WTC11 (cell line): ENCODE results near the gene GTSE1. TPM values are rescaled to one million over a fixed set of nuclear protein-coding genes. Genes with fewer than 3 reads are reported as not detected.

Experiments
- ATAC-seq: fragments of 200-7000 bp; cut with Tn5 transposase; 2 replicates; pipeline ENCODE4 v1.10.0; 2021; ENCODE audit warnings: mild to moderate bottlenecking, moderate library complexity
- CTCF ChIA-PET: fragments of 300-600 bp; sonication (Branson Sonifier 250); formaldehyde crosslinking; loops from one replicate; lab custom pipeline; 2021; ENCODE audit warnings: antibody characterized with exemption; lab: Charles Lee
- POLR2A ChIA-PET: fragments of 350-600 bp; sonication (Branson Sonifier 250); formaldehyde crosslinking; loops from one replicate; lab custom pipeline; 2021; ENCODE audit warnings: antibody characterized with exemption; lab: Charles Lee
- DNase-seq: peaks from one replicate; pipeline ENCODE4 v3.0.0; 2021; ENCODE audit warnings: low spot score
- H3K27ac Mint-ChIP-seq: 2 replicates; pipeline ENCODE4 v1.8.0; 2021; ENCODE audit warnings: mixed read lengths
- H3K27me3 Mint-ChIP-seq: 2 replicates; pipeline ENCODE4 v1.8.0; 2021; ENCODE audit warnings: low read depth, mild to moderate bottlenecking, moderate library complexity, mixed read lengths
- H3K36me3 Mint-ChIP-seq: 2 replicates; pipeline ENCODE4 v1.8.0; 2021; ENCODE audit warnings: mixed read lengths
- H3K4me1 Mint-ChIP-seq: 2 replicates; pipeline ENCODE4 v1.8.0; 2022; ENCODE audit warnings: mixed read lengths
- H3K4me3 Mint-ChIP-seq: 2 replicates; pipeline ENCODE4 v1.8.0; 2021; ENCODE audit warnings: mild to moderate bottlenecking, moderate library complexity, mixed read lengths
- H3K9me3 Mint-ChIP-seq: 2 replicates; pipeline ENCODE4 v1.8.0; 2021; ENCODE audit warnings: mixed read lengths
- ATF2 ChIP-seq: sonication (generic); formaldehyde crosslinking; IDR thresholded peaks from 2 replicates; pipeline ENCODE4 v1.8.1; 2022; ENCODE audit warnings: low read depth, missing genetic modification reagents, borderline replicate concordance
- CREB1 ChIP-seq: sonication (generic); formaldehyde crosslinking; IDR thresholded peaks from 2 replicates; pipeline ENCODE4 v1.8.0; 2023; ENCODE audit warnings: mild to moderate bottlenecking, missing genetic modification reagents
- CTCF ChIP-seq: fragments of 200-600 bp; IDR thresholded peaks from 2 replicates; pipeline ENCODE4 v1.8.0; 2022; ENCODE audit warnings: antibody characterized with exemption
- ESRRA ChIP-seq: sonication (generic); formaldehyde crosslinking; IDR thresholded peaks from 2 replicates; pipeline ENCODE4 v1.8.1; 2022; ENCODE audit warnings: mild to moderate bottlenecking, missing genetic modification reagents, borderline replicate concordance
- FOXJ3 ChIP-seq: sonication (generic); formaldehyde crosslinking; IDR thresholded peaks from 2 replicates; pipeline ENCODE4 v1.9.0; 2021; ENCODE audit warnings: missing genetic modification reagents, mild to moderate bottlenecking, borderline replicate concordance
- FOXK1 ChIP-seq: sonication (generic); formaldehyde crosslinking; IDR thresholded peaks from 2 replicates; pipeline ENCODE4 v1.8.0; 2022; ENCODE audit warnings: mild to moderate bottlenecking, moderate library complexity, missing genetic modification reagents
- FOXP1 ChIP-seq: sonication (generic); formaldehyde crosslinking; IDR thresholded peaks from 2 replicates; pipeline ENCODE4 v1.8.0; 2022; ENCODE audit warnings: missing genetic modification reagents, mild to moderate bottlenecking, moderate library complexity, borderline replicate concordance
- GTF2I ChIP-seq: fragments of 250-450 bp; sonication (Bioruptor Pico); conservative IDR thresholded peaks from 2 replicates; pipeline ENCODE4 v1.4.0; 2021; ENCODE audit warnings: mild to moderate bottlenecking
- IRF1 ChIP-seq: sonication (generic); formaldehyde crosslinking; IDR thresholded peaks from 2 replicates; pipeline ENCODE4 v1.8.0; 2023; ENCODE audit warnings: missing genetic modification reagents
- NFYB ChIP-seq: sonication (generic); formaldehyde crosslinking; conservative IDR thresholded peaks from 2 replicates; pipeline ENCODE4 v1.8.0; 2022; ENCODE audit warnings: low read depth, missing genetic modification reagents
- NR1H2 ChIP-seq: sonication (generic); formaldehyde crosslinking; IDR thresholded peaks from 2 replicates; pipeline ENCODE4 v1.9.0; 2021; ENCODE audit warnings: mild to moderate bottlenecking, moderate library complexity, missing genetic modification reagents
- RELA ChIP-seq: sonication (generic); formaldehyde crosslinking; IDR thresholded peaks from 2 replicates; pipeline ENCODE4 v1.8.1; 2022; ENCODE audit warnings: missing genetic modification reagents, mild to moderate bottlenecking, borderline replicate concordance
- RORB ChIP-seq: fragments of 250-450 bp; sonication (Bioruptor Pico); IDR thresholded peaks from 2 replicates; pipeline ENCODE4 v1.9.0; 2021; ENCODE audit warnings: mild to moderate bottlenecking
- STAT6 ChIP-seq: sonication (generic); formaldehyde crosslinking; conservative IDR thresholded peaks from 2 replicates; pipeline ENCODE4 v1.8.1; 2023; ENCODE audit warnings: mild to moderate bottlenecking, low read depth, missing genetic modification reagents, moderate library complexity
- TEAD1 ChIP-seq: sonication (generic); formaldehyde crosslinking; IDR thresholded peaks from 2 replicates; pipeline ENCODE4 v1.8.0; 2022; ENCODE audit warnings: mild to moderate bottlenecking, missing genetic modification reagents
- TEAD4 ChIP-seq: sonication (generic); formaldehyde crosslinking; IDR thresholded peaks from 2 replicates; pipeline ENCODE4 v1.8.0; 2022; ENCODE audit warnings: mild to moderate bottlenecking, missing genetic modification reagents
- ZSCAN18 ChIP-seq: fragments of 250-450 bp; sonication (Bioruptor Pico); IDR thresholded peaks from 2 replicates; pipeline ENCODE4 v2.1.2; 2022; ENCODE audit warnings: mild to moderate bottlenecking, moderate library complexity
- total RNA-seq: library from RNA; stranded (reverse); gene quantifications from 3 replicates; pipeline ENCODE4 v1.2.3, GENCODE V29; 2021
- TF ChIP-seq, protein P1 (sequence below): sonication (generic); formaldehyde crosslinking; IDR thresholded peaks from 2 replicates; pipeline ENCODE4 v1.8.1; 2023; ENCODE audit warnings: mild to moderate bottlenecking, missing genetic modification reagents
- TF ChIP-seq, protein P2 (sequence below): sonication (generic); formaldehyde crosslinking; IDR thresholded peaks from 2 replicates; pipeline ENCODE4 v1.8.1; 2023; ENCODE audit warnings: mild to moderate bottlenecking, missing genetic modification reagents
- TF ChIP-seq, protein P3 (sequence below): sonication (generic); formaldehyde crosslinking; IDR thresholded peaks from 2 replicates; pipeline ENCODE4 v1.8.1; 2023; ENCODE audit warnings: mild to moderate bottlenecking, missing genetic modification reagents, moderate library complexity
- TF ChIP-seq, protein P4 (sequence below): sonication (generic); formaldehyde crosslinking; IDR thresholded peaks from 2 replicates; pipeline ENCODE4 v1.8.1; 2022; ENCODE audit warnings: mild to moderate bottlenecking, moderate library complexity, missing genetic modification reagents
- TF ChIP-seq, protein P5 (sequence below): fragments of 250-450 bp; sonication (Bioruptor Pico); IDR thresholded peaks from 2 replicates; pipeline ENCODE4 v1.9.0; 2021; ENCODE audit warnings: moderate library complexity, mild to moderate bottlenecking, inconsistent platforms, borderline replicate concordance

Gene GTSE1
- total RNA-seq, 1 experiment from 2014 or later, result 56.1 TPM

GRCh38 chr22:46269564-46269963 is 27.1 kb upstream of the GTSE1 start:
- Mint-ChIP-seq H3K9me3 (peaks cover 20% of the 10 kb centered on the region), H3K27ac (peak overlapping the region; percentile 22; the same call in 1 of the 2 replicates), H3K36me3 (peaks cover 24% of the 10 kb centered on the region), H3K4me1 (peaks cover 8% of the 10 kb centered on the region), H3K4me3 (no peak overlapping the region; the same call in 1 of the 2 replicates), H3K27me3 (peaks cover 31% of the 10 kb centered on the region)
- ChIA-PET POLR2A (interaction anchor here (0.6 kb wide), 1 partner anchor 100 kb away, joined by 3 read pairs; no protein-coding TSS in a partner anchor), CTCF (interaction anchor here (1.4 to 1.8 kb wide), 2 partner anchors 98 to 275 kb away, joined by 5 to 6 read pairs; no protein-coding TSS in a partner anchor)
- DNase-seq, result no peak
- no peak for TF ChIP-seq ATF2
- TF ChIP-seq, protein P1, sequence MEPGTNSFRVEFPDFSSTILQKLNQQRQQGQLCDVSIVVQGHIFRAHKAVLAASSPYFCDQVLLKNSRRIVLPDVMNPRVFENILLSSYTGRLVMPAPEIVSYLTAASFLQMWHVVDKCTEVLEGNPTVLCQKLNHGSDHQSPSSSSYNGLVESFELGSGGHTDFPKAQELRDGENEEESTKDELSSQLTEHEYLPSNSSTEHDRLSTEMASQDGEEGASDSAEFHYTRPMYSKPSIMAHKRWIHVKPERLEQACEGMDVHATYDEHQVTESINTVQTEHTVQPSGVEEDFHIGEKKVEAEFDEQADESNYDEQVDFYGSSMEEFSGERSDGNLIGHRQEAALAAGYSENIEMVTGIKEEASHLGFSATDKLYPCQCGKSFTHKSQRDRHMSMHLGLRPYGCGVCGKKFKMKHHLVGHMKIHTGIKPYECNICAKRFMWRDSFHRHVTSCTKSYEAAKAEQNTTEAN (CRISPR knock-in tag), result no peak
- TF ChIP-seq ESRRA, result no peak
- TF ChIP-seq IRF1, result no peak
- TF ChIP-seq, protein P2, sequence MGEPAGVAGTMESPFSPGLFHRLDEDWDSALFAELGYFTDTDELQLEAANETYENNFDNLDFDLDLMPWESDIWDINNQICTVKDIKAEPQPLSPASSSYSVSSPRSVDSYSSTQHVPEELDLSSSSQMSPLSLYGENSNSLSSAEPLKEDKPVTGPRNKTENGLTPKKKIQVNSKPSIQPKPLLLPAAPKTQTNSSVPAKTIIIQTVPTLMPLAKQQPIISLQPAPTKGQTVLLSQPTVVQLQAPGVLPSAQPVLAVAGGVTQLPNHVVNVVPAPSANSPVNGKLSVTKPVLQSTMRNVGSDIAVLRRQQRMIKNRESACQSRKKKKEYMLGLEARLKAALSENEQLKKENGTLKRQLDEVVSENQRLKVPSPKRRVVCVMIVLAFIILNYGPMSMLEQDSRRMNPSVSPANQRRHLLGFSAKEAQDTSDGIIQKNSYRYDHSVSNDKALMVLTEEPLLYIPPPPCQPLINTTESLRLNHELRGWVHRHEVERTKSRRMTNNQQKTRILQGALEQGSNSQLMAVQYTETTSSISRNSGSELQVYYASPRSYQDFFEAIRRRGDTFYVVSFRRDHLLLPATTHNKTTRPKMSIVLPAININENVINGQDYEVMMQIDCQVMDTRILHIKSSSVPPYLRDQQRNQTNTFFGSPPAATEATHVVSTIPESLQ (CRISPR knock-in tag), result no peak
- TF ChIP-seq CREB1 (CRISPR knock-in tag), result no peak
- TF ChIP-seq ZSCAN18 (CRISPR knock-in tag), result no peak
- no peak for TF ChIP-seq TEAD4 (CRISPR knock-in tag)
- TF ChIP-seq GTF2I (CRISPR knock-in tag), result no peak
- TF ChIP-seq, protein P3, sequence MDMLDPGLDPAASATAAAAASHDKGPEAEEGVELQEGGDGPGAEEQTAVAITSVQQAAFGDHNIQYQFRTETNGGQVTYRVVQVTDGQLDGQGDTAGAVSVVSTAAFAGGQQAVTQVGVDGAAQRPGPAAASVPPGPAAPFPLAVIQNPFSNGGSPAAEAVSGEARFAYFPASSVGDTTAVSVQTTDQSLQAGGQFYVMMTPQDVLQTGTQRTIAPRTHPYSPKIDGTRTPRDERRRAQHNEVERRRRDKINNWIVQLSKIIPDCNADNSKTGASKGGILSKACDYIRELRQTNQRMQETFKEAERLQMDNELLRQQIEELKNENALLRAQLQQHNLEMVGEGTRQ, result no peak
- TF ChIP-seq TEAD1 (CRISPR knock-in tag), result no peak
- TF ChIP-seq, protein P4, sequence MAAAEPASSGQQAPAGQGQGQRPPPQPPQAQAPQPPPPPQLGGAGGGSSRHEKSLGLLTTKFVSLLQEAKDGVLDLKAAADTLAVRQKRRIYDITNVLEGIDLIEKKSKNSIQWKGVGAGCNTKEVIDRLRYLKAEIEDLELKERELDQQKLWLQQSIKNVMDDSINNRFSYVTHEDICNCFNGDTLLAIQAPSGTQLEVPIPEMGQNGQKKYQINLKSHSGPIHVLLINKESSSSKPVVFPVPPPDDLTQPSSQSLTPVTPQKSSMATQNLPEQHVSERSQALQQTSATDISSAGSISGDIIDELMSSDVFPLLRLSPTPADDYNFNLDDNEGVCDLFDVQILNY (CRISPR knock-in tag), result no peak
- TF ChIP-seq FOXP1 (CRISPR knock-in tag), result no peak
- no peak for TF ChIP-seq NFYB (CRISPR knock-in tag)
- ATAC-seq, result no peak

DNA sequence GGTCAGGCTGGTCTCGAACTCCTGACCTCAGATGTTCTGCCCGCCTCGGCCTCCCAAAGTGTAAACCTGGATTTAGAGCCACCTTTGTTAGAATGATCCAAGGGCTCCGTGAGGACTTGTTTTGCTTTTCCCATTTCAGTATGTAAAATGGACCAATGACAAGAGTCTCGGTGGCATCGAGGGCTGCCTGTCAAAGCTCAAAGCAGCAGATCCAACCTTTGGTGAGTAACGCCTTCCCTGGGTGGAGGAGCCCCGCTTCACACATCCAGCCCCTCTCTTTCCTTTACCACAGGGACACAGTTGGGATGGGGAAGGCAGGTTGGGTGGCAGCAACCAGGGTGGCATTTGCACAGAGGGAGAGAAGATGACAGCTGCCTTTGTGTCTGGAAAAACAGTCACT is 24.5 kb upstream of the GTSE1 start:
- ATAC-seq (no peak), DNase-seq (no peak)
- CTCF ChIA-PET, result no interaction called here
- Mint-ChIP-seq H3K4me1 (peaks cover 6% of the 10 kb centered on the region), H3K27ac (no peak overlapping the region), H3K9me3 (peaks cover 7% of the 10 kb centered on the region), H3K4me3 (no peak overlapping the region), H3K36me3 (peaks cover 21% of the 10 kb centered on the region), H3K27me3 (peaks cover 5% of the 10 kb centered on the region)
- POLR2A ChIA-PET, result no interaction called here
- no peak for TF ChIP-seq RORB
- TF ChIP-seq, protein P5, sequence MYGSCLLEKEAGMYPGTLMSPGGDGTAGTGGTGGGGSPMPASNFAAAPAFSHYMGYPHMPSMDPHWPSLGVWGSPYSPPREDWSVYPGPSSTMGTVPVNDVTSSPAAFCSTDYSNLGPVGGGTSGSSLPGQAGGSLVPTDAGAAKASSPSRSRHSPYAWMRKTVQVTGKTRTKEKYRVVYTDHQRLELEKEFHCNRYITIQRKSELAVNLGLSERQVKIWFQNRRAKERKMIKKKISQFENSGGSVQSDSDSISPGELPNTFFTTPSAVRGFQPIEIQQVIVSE, result no peak
- TF ChIP-seq STAT6 (CRISPR knock-in tag), result no peak
- no peak for TF ChIP-seq NR1H2 (CRISPR knock-in tag)
- no peak for TF ChIP-seq FOXJ3 (CRISPR knock-in tag)
- TF ChIP-seq RELA (CRISPR knock-in tag), result no peak
- no peak for TF ChIP-seq CTCF
- TF ChIP-seq FOXK1 (CRISPR knock-in tag), result no peak
